Measurements from ENCODE around the gene RSBN1. TPM values are rescaled to one million over a fixed set of nuclear protein-coding genes. Genes with fewer than 3 reads are reported as not detected.

RSBN1 gene
- total and polyA plus RNA-seq, 10 of the 15 experiments (the other 5 are each of a cell fraction or from before 2014, with no cell fraction given), result 2.9 to 26.8 (median 11.5) TPM

- ChIA-PET POLR2A (interaction anchor here (0.5 to 2.9 kb wide), 11 partner anchors 10 to 127 kb away, joined by 3 to 24 read pairs (median 6); partner anchors contain the start of gene PHTF1), CTCF (interaction anchor here (0.9 to 2.4 kb wide), 10 partner anchors 17 to 1095 kb away, joined by 3 to 7 read pairs (median 4); partner anchors contain the start of genes AP4B1 and PHTF1), RAD21 (ENCODE audit: unreplicated experiment) (interaction anchor here (0.7 to 3.0 kb wide), 13 partner anchors 11 to 124 kb away, joined by 3 to 55 read pairs (median 5); partner anchors contain the start of gene PHTF1), SMC1A (ENCODE audit: uncharacterized antibody, unreplicated experiment) (interaction anchor here (0.5 to 4.9 kb wide), 17 partner anchors 10 to 875 kb away, joined by 3 to 42 read pairs (median 4); partner anchors contain the start of gene PHTF1)
- in situ Hi-C loops (cut with MboI), result no loop called here
- no peaks in the 10 kb centered on the region for H3K27me3 ChIP-seq (replicated peaks in 1 of 2; ENCODE audit: control insufficient read depth in 2 of 2, insufficient read depth in 2 of 2, low read length in 1 of 2)
- no TSS peak for BruUV-seq (replicated peaks)
- peak overlapping the region; percentile 58 for H3K27ac ChIP-seq (ENCODE audit: control insufficient read depth, insufficient read depth)
- WGBS (ENCODE audit: insufficient coverage, insufficient replicate concordance, low lambda C conversion rate, missing lambda C conversion rate), result 2% methylated on average over 29 of the region's 29 CpGs
- H3K36me3 ChIP-seq (ENCODE audit: control insufficient read depth in 2 of 2, insufficient read depth in 2 of 2, low read length in 1 of 2), result peaks cover 0 to 7% of the 10 kb centered on the region in 2 experiments; a peak in 1 of 4 replicates
- peak overlapping the region; percentile 58 for H2AFZ ChIP-seq (ENCODE audit: control insufficient read depth, low read depth, low read length)
- DNase-seq (ENCODE audit: low read depth, low spot score) (no peak), FAIRE-seq (no peak), ATAC-seq (peak; percentile 49)
- intact Hi-C loops (cut with micrococcal nuclease; ENCODE audit: unreplicated experiment), result loop anchor here (2.0 kb wide), 1 partner anchor 53 kb away; the partner anchor contains the start of gene PHTF1
- no peaks in the 10 kb centered on the region; the same call in 1 of the 3 replicates for H3K9me3 ChIP-seq (replicated peaks; ENCODE audit: control insufficient read depth, insufficient read depth, low read length)
- H3K9ac ChIP-seq (ENCODE audit: control insufficient read depth, insufficient read depth, low read length), result peak overlapping the region; percentile 78
- peak overlapping the region; percentile 24; the same call in 1 of the 2 replicates for H3K4me2 ChIP-seq (ENCODE audit: control insufficient read depth, insufficient read depth)
- TF ChIP-seq ETV6 (conservative IDR thresholded peaks at IDR 0.05 in 1 of 2, IDR thresholded peaks at IDR 0.05 in 1 of 2; ENCODE audit: borderline replicate concordance in 1 of 2, low read depth in 1 of 2) (no peak), HDGF (IDR thresholded peaks at IDR 0.05) (0 out of 2 replicates have a peak, but pooled peaks have one; percentile 15), NFYB (IDR thresholded peaks at IDR 0.05; ENCODE audit: insufficient read depth, low read depth, low read length) (no peak), STAT3 (IDR thresholded peaks at IDR 0.05; ENCODE audit: low read depth, low read length) (no peak), ZNF622 (IDR thresholded peaks at IDR 0.05) (no peak), NR2C1 (IDR thresholded peaks at IDR 0.05) (no peak), ELK1 (IDR thresholded peaks at IDR 0.05; ENCODE audit: low read depth, low read length) (0 out of 2 replicates have a peak, but pooled peaks have one; percentile 14), EZH2 (IDR thresholded peaks at IDR 0.05; ENCODE audit: borderline replicate concordance, control insufficient read depth, low read depth, low read length) (no peak), ZZZ3 (IDR thresholded peaks at IDR 0.05; ENCODE audit: control insufficient read depth, insufficient read length, low read depth) (no peak), SIN3A (IDR thresholded peaks at IDR 0.05; ENCODE audit: low read depth, low read length) (peak; percentile 29; the same call in 1 of the 2 replicates), ATF2 (IDR thresholded peaks at IDR 0.05; ENCODE audit: low read length) (no peak), SRF (IDR thresholded peaks at IDR 0.05; ENCODE audit: low read depth in 2 of 2, low read length in 2 of 2) (no peak), CREB1 (IDR thresholded peaks at IDR 0.05; ENCODE audit: low read depth) (no peak)
- H3K4me1 ChIP-seq (ENCODE audit: control insufficient read depth, insufficient read depth, low read length), result no peaks in the 10 kb centered on the region
- peak overlapping the region; percentile 92 for H3K4me3 ChIP-seq
- H3K79me2 ChIP-seq (ENCODE audit: control insufficient read depth, insufficient read depth, low read length), result peaks cover 54% of the 10 kb centered on the region
- no peaks in the 10 kb centered on the region for H4K20me1 ChIP-seq (ENCODE audit: control insufficient read depth, insufficient read depth)
These were observed 954 bp downstream of the RSBN1 start for GRCh38 chr1:113811156-113811887.

All from GM12878 (cell line).